ENCODE measurements around the gene FNBP1. TPM values are rescaled to one million over a fixed set of nuclear protein-coding genes. Genes with fewer than 3 reads are reported as not detected.
"Not testable (repeated sequence)": the region's sequence is repeated elsewhere in the genome, so short reads cannot be mapped to it uniquely, and the experiment has no call there.

FNBP1 gene
- total and polyA plus RNA-seq, 2 donors (not counting 1 experiment from before 2014, with no cell fraction given): 42.9 to 318 TPM

DNA sequence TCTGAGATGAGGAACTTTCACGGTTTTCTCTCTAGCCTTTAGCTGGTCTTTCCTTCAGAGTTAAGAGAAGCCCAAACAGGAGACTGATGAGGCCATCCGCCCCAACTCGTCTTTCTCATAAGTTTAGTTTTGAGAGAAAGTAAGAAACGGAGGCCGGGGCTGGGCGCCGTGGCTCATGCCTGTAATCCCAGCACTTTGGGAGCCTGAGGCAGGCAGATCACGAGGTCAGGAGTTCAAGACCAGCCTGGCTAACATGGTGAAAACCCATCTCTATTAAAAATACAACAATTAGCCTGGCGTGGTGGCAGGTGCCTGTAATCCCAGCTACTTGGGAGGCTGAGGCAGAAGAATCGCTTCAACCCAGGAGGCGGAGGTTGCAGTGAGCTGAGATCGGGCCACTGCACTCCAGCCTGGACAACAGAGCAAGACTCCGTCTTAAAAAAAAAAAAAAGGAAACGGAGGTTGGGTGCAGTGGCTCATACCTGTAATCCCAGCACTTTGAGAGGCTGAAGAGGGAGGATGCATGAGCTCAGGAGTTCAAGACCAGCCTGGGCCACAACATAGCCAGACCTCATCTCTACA, 152.2 kb downstream of the FNBP1 start:
- 46% methylated on average over 12 of the region's 14 CpGs for WGBS (ENCODE audit: insufficient coverage)
- peaks cover 19% of the 10 kb centered on the region for H3K79me2 ChIP-seq (ENCODE audit: control insufficient read depth, insufficient read depth, low read length)
- peak overlapping the region; percentile 42 for H3K9ac ChIP-seq (ENCODE audit: low read length)
- H3K27ac ChIP-seq (ENCODE audit: low read length in 2 of 2): peak overlapping the region; percentile 86 to 90
- CTCF ChIA-PET; ATAC-seq (ENCODE audit: low read depth); H3K27me3 Mint-ChIP-seq; H4K20me1 ChIP-seq (ENCODE audit: control insufficient read depth, insufficient read depth, low read length, poor library complexity, severe bottlenecking); intact Hi-C loops (cut with micrococcal nuclease); H3K27me3 ChIP-seq (replicated peaks in 1 of 4; ENCODE audit: control extremely low read depth in 1 of 4, control insufficient read depth in 3 of 4, insufficient read depth in 4 of 4, low read length in 3 of 4); DNase-seq; H3K9me3 ChIP-seq (ENCODE audit: control extremely low read depth in 1 of 3, control insufficient read depth in 2 of 3, insufficient read depth in 1 of 3, low read length in 2 of 3); H3K9me3 Mint-ChIP-seq (ENCODE audit: insufficient read depth): not testable (repeated sequence)
- H2AFZ ChIP-seq (ENCODE audit: insufficient read depth, low read depth, low read length, poor library complexity, severe bottlenecking): peak overlapping the region; percentile 32
- peaks cover 72 to 91% of the 10 kb centered on the region in 2 donors for H3K4me1 ChIP-seq (ENCODE audit: control insufficient read depth in 2 of 2, insufficient read depth in 2 of 2, low read length in 2 of 2)
- peak overlapping the region; percentile 99 for H3K4me2 ChIP-seq (replicated peaks; ENCODE audit: low read depth, low read length, poor library complexity, severe bottlenecking)
- peak overlapping the region; percentile 95 for H3K4me3 Mint-ChIP-seq
- peaks cover 0 to 18% of the 10 kb centered on the region in 2 experiments for H3K36me3 ChIP-seq (replicated peaks in 1 of 2; ENCODE audit: control extremely low read depth in 1 of 2, control insufficient read depth in 1 of 2, extremely low read depth in 1 of 2, insufficient read depth in 2 of 2, low read length in 1 of 2)
- H3K4me3 ChIP-seq (ENCODE audit: control extremely low read depth in 1 of 5, extremely low read depth in 1 of 5, insufficient read depth in 1 of 5, low read depth in 2 of 5, low read length in 4 of 5): peak overlapping the region in 4 of 5 experiments; percentile 2 to 41 (median 28)
- peaks cover 84% of the 10 kb centered on the region for H3K4me1 Mint-ChIP-seq
- H3K27ac Mint-ChIP-seq: peak overlapping the region; percentile 97
- POLR2A ChIA-PET: interaction anchor here (0.6 to 0.7 kb wide), 3 partner anchors 26 to 244 kb away, joined by 4 read pairs; no protein-coding TSS in a partner anchor

DNA sequence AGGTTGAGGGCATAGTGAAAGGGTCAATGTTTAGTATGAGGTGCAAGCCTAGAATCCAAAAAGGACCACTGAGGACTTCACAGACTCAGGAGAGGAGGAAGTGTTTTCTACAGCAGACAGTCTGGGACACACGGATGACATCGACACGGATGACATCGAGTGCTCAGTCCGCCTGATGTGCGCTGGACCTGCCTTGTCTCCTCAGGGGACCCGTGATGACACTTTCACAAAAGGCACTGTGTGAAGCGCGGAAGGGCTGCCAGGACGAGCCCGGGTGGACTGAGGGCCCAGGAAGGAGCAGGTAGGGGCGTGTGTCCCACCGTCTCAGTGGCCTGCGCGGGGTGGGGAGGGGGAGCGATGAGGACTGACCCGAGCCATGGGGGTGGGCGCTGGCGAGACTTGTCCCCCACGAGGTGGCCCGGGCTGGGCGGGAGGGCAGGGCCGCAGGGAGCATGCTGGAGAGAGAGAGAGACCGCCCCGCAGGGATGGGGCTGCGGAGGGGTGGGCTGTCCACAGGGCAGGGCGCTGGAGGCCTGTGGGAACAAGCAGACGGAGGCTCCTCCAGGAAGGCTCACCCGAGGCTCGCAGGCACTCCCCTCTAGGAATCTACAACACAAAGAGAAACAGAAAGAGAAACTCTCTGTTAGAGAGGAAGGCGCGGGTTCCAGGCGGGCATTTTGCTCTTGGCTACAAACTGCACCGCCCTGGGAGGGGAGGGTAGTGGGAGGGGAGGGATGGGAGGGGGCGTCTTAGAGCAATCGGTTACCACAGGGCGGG, 152.9 kb downstream of the FNBP1 start:
- ChIA-PET CTCF (interaction anchor here (0.7 to 2.0 kb wide), 4 partner anchors 7 to 172 kb away, joined by 3 to 7 read pairs (median 4); no protein-coding TSS in a partner anchor), POLR2A (interaction anchor here (0.5 to 2.3 kb wide), 7 partner anchors 26 to 245 kb away, joined by 3 to 18 read pairs (median 4); no protein-coding TSS in a partner anchor)
- Histone ChIP-seq H2AFZ (ENCODE audit: insufficient read depth, low read depth, low read length, poor library complexity, severe bottlenecking) (peak overlapping the region; percentile 32), H3K9ac (ENCODE audit: low read length) (peak overlapping the region; percentile 42), H3K36me3 (replicated peaks in 1 of 2; ENCODE audit: control extremely low read depth in 1 of 2, control insufficient read depth in 1 of 2, extremely low read depth in 1 of 2, insufficient read depth in 2 of 2, low read length in 1 of 2) (peaks cover 0 to 12% of the 10 kb centered on the region in 2 experiments), H3K4me1 (ENCODE audit: control insufficient read depth in 2 of 2, insufficient read depth in 2 of 2, low read length in 2 of 2) (peaks cover 76 to 95% of the 10 kb centered on the region in 2 donors), H3K9me3 (ENCODE audit: control extremely low read depth in 1 of 3, control insufficient read depth in 2 of 3, insufficient read depth in 1 of 3, low read length in 2 of 3) (peaks cover 0 to 8% (median 0%) of the 10 kb centered on the region in 3 donors), H4K20me1 (ENCODE audit: control insufficient read depth, insufficient read depth, low read length, poor library complexity, severe bottlenecking) (no peaks in the 10 kb centered on the region), H3K27ac (ENCODE audit: low read length in 2 of 2) (peak overlapping the region; percentile 86 to 90), H3K79me2 (ENCODE audit: control insufficient read depth, insufficient read depth, low read length) (peaks cover 26% of the 10 kb centered on the region), H3K27me3 (replicated peaks in 1 of 4; ENCODE audit: control extremely low read depth in 1 of 4, control insufficient read depth in 3 of 4, insufficient read depth in 4 of 4, low read length in 3 of 4) (no peaks in the 10 kb centered on the region), H3K4me2 (replicated peaks; ENCODE audit: low read depth, low read length, poor library complexity, severe bottlenecking) (peak overlapping the region; percentile 99), H3K4me3 (ENCODE audit: control extremely low read depth in 1 of 5, extremely low read depth in 1 of 5, insufficient read depth in 1 of 5, low read depth in 2 of 5, low read length in 4 of 5) (peak overlapping the region in 4 of 5 experiments; percentile 2 to 41 (median 28))
- ATAC-seq (ENCODE audit: low read depth) (no peak), DNase-seq (peak; percentile 71)
- Mint-ChIP-seq H3K27ac (peak overlapping the region; percentile 97), H3K27me3 (no peaks in the 10 kb centered on the region), H3K4me1 (peaks cover 87% of the 10 kb centered on the region), H3K4me3 (peak overlapping the region; percentile 95), H3K9me3 (ENCODE audit: insufficient read depth) (no peaks in the 10 kb centered on the region)
- 52% methylated on average over 30 of the region's 37 CpGs for WGBS (ENCODE audit: insufficient coverage)
- TF ChIP-seq EZH2 (IDR thresholded peaks at IDR 0.05; ENCODE audit: borderline replicate concordance, insufficient read depth, low read depth, low read length, poor library complexity, severe bottlenecking) (no peak), CTCF (IDR thresholded peaks at IDR 0.05) (no peak)
- intact Hi-C loops (cut with micrococcal nuclease): loop anchor here (2.0 to 5.0 kb wide), 3 partner anchors 42 to 749 kb away; no protein-coding TSS in a partner anchor

All from B cell (primary cell).